Activated CD4-positive, CD25-positive, alpha-beta regulatory T cell treated with anti-CD3 and anti-CD28 coated beads, Interleukin-2, amount 50 U/mL, for 72 hours (primary cell): ENCODE data around the gene ABCA2.

Source experiments
- DNase-seq: peaks from one replicate; pipeline ENCODE4 v3.0.0; 2021

ABCA2 gene

DNA sequence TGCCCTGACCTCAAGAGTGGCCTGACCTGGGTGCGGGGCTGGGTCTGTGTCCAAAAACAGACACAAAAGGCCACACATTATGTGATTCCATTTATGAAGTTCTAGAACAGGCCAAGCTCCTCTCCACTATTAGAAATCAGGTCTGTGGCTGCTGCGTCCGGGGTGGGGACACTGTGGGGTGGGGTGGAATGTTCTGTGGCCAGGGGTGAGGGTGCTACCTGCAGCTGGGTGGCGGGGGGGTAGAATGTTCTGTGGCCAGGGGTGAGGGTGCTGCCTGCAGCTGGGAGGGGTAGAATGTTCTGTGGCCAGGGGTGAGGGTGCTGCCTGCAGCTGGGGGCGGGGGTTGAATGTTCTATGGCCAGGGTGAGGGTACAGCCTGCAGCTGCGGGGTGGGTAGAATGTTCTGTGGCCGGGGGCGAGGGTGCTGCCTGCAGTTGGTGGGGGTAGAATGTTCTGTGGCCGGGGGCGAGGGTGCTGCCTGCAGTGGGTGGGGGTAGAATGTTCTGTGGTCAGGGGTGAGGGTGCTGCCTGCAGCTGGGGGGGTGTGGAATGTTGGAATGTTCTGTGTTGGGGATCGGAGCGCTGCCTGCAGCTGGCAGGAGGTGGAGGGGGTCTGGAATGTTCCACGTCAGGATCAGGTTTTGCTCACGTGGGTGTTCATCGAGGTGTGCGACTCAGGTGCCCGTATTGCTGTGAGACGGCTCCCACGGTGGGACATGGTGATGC lies 67.7 kb downstream of the ABCA2 start:
- DNase-seq: no peak

- DNase-seq: no peak
Observed at GRCh38 chr9:136958898-136959850, 68.9 kb downstream of the ABCA2 start.

- no peak for DNase-seq
Observed at GRCh38 chr9:136958473-136958872, 69.6 kb downstream of the ABCA2 start.

DNA sequence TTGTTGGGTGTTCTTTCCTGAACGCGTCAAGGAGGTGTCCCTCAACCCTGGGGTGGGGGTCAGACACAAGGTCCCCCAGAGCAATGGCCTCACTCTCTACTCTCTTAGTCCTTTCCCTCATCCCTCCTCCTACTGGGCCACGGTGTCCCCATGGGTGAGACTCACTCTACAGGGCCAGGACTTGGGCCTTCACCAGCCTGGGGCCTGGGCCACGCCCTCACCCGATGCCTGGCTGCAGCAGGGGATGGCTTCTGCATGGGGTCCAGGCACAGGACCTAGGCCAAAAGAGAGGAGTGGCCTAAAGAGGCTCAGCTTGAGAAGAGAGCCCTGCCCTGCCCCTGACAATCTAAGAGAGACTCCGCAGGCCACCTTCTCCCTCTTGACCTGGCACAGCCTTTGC lies 70.1 kb downstream of the ABCA2 start:
- DNase-seq: no peak

DNA sequence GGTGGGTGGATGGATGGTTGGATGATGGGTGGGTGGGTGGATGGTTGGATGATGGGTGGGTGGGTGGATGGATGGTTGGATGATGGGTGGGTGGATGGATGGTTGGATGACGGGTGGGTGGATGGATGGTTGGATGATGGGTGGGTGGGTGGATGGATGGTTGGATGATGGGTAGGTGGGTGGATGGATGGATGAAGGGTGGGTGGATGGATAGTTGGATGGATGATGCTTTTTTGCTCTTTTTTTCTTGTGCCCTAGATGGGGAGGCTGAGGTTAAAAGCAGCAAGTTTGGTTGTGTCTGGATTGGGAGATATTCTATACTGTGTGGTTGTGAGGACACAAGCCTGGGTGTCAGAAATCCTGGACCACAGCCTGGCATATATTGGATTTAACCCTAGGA lies 70.6 kb downstream of the ABCA2 start:
- no peak for DNase-seq
